ENCODE data around the gene MBD3L2.
"Not testable (repeated sequence)": the region's sequence is repeated elsewhere in the genome, so short reads cannot be mapped to it uniquely, and the experiment has no call there.

The MBD3L2 gene

DNA sequence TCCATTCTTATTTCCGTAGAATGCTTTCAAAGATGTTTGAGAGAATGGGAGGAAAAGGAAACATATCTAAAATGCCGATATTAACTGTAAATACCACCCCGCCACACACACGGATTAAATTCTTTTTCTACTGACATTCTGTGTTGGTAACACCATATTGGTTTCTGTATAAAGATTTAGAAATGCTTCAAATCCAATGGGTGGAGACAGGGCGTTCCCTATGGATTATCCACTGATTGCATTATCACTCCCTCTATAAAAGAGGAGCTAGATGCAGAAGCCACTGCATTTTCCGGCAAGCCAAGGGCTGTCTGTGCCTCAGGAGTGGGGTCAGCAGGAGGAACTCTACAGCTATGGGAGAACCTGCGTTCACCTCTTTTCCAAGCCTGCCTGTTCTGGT is at the start of gene MBD3L2:
TSS of gene MBD3L2 (plus strand) at position 301 of the 400 bp plus-strand sequence. CDS start at position 354, 53 bp downstream.
- not testable (repeated sequence) for DNase-seq

DNA sequence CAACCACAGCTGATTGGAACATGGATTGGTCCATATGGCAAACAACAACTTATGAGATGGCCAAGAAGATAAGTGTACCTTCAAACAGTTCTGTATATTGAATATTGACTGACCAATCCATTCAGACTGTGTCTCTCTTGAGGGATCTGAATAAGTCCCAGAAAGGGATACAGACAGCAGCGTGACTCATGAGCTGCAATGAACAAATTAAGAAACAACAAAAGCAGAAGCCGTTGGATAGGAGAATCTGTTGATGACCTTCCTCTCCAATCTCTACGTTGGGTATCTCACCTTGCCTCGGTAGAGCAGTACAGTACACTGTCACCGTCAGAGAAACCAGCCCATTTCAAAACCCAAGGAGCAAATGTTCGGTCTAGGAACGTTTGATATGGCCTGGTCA is 49.2 kb upstream of the MBD3L2 start:
- DNase-seq: no peak

DNA sequence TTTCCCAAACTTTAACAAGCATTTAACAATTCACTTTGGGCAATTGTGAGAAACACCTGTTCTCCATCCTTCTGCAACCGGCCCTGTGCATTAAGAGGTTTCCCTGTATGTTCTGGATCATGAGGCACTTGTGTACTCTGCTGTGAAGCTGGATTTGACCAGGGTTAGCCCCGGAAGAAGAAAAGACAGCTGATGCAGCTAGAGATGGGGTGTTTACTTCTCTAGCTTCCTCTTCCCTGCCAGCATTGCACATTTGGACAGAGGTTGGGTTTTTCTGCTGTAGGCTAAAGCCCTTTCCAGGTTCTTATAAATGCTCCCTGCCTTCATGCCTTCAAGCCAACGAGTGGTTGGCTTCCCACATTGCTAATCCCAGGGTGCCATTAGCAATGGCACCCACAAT is 48.8 kb upstream of the MBD3L2 start:
- DNase-seq: no peak

DNA sequence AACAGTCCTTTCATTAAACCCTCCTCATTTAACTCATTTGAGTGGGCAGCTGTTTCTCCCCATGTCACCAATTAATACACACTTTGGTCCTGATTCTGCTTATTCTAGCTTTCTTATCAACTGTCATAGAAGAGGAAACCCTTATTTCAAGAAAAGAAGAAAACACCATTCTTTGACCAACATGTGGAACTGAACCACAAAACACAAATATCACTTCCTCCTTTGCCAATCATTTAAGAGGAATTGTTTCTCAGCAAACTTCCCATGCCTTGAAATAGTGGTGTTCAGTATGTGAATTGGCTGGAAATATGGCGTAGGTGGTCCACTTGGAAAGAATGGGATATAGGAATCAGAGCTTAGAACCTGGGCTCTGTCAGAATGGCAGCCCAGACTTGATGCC is 48.3 kb upstream of the MBD3L2 start:
- DNase-seq: no peak

DNA sequence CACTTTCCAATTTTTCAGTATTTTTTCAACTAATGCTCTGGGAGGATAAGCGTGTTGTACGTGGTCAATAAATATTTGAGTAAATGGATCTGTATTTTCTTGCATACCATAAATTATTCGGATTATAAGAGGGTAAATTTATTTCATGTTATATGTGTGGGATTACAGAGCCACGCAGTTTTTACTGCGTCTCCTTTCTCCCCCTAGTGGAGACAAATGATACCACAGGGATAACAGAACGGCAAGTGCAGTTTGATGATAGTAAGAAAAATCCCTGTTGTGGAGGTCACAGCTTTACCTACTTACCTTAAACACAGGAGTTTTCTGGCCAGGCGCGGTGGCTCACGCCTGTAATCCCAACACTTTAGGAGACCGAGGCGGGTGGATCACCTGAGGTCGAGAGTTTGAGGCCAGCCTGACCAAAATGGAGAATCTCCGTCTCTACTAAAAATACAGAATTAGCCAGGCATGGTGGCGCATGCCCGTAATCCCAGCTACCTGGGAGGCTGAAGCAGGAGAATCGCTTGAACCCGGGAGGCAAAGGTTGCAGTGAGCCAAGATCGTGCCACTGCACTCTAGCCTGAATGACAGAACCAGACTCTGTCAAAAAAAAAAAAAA is 44.7 kb upstream of the MBD3L2 start:
- no peak for DNase-seq

DNA sequence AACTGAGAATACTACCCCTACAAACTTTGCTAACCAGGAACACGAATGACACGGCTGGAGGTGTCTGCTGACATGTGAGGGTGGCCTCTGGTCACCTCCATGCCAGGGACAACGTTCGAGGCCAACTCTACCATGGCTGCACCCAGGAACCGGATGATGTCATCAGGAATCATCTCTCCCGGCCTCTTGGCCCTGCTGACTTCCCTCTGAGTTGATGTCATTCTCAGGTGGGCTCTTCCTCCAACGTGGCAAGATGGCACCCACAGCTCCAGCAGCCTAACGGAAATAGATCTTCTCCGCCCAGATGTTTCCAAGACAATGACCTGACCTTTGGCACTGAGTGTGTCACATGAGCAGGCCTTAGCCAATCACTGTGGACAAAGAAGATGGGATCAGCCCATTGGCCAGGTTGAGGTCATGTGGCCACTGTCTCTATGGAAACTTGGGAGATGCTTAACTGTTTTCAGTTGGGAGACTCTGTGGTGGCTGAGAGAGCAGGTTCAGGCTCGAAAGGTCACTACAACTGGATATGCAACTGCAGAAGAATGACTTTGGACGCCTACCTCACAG is 42.9 kb upstream of the MBD3L2 start:
- DNase-seq: no peak

DNA sequence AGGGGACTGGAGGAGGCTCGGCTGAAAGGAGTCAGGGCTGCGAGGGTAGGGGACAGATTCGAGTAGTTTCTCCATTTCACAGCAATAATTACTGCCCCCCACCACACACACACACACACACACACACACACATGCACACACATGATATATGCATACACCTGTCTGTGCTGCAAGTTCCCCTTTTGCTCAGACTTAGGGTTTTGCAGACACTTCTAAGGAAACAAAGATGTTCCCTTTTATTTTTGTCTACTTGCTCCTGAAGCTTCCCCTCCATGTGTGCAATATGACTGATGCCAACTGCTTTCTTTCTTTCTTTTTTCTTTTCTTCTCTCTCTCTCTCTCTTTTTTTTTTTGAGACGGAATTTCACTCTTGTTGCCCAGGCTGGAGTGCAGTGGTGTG is 41.3 kb upstream of the MBD3L2 start:
- DNase-seq: no peak

DNA sequence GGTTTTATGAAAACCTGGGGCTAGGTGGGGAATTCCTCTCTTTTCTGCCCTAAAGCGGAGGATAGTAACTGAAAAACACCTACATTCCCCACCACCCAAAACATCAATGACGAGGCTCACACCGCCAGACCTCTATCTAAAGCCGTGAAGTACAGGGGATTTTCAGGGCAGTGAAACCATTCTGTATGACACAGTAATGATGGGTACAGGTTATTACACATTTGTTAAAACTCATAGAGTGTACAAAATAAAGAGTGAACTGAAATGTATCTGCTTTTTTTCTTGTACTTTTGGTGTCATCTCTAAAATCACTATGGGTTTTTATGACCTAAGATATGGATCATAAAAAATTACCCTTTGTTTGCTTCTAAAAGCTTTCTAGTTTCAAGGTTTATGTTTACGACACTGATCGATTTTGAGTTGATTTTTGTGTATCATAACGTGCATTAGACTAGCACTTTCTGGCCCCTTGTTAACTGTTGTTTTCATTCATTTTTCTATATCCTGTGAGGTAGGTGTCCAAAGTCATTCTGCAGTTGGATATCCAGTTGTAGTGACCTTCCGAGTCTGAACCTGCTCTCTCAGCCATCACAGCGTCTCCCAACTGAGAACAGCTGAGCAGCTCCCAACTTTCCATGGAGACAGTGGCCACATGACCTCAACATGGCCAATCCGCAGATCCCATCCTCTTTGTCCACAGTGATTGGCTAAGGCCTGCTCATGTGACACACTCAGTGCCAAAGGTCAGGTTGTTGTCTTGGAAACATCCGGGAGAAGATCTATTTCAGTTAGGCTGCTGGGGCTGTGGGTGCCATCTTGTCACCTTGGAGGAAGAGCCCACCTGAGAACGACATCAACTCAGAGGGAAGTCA is 38.2 kb upstream of the MBD3L2 start:
- DNase-seq: no peak

DNA sequence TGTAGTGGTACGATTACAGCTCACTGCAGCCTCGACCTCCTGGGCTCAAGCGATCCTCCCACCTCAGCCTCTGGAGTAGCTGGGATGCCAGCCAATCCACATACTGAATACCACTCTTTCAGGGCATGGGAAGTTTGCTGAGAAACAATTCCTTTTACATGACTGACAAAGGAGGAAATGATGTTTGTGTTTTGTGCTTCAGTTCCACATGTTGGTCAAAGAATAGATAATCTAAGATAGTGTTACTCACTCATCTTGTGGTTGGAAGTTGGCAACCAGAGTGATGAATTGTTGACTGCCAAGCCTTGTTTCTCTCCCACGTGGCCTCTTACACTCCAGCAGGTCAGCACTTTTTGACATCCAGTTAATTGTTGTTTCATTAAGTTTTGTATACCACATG is 35.4 kb upstream of the MBD3L2 start:
- no peak for DNase-seq

DNA sequence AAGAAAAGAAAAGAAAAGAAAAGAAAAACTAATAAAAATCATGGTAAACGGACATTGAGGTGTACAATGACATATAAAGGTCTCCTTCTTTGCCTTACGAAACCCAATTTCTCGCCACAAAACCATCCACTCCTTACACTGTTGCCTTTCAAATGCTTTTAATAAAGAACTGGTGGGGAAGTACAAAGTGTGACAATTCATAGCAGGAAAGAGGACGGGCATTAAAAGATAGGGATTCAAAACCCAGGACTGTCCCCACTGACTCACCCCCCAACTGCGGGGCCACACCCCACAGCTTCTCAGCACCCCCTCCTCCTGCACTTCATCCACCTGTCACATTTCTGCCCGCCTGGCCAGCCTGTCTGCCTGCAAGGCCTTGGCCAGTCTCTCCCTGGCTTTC is 30.3 kb upstream of the MBD3L2 start:
- DNase-seq: no peak

DNA sequence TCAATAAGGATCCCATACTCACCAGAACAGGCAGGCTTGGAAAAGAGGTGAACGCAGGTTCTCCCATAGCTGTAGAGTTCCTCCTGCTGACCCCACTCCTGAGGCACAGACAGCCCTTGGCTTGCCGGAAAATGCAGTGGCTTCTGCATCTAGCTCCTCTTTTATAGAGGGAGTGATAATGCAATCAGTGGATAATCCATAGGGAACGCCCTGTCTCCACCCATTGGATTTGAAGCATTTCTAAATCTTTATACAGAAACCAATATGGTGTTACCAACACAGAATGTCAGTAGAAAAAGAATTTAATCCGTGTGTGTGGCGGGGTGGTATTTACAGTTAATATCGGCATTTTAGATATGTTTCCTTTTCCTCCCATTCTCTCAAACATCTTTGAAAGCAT is 27.8 kb upstream of the MBD3L2 start, which contains the start of gene MBD3L2B:
TSS of gene MBD3L2B (minus strand) at position 101 of the 400 bp plus-strand sequence. CDS start at position 67, 34 bp downstream.
- not testable (repeated sequence) for DNase-seq

DNA sequence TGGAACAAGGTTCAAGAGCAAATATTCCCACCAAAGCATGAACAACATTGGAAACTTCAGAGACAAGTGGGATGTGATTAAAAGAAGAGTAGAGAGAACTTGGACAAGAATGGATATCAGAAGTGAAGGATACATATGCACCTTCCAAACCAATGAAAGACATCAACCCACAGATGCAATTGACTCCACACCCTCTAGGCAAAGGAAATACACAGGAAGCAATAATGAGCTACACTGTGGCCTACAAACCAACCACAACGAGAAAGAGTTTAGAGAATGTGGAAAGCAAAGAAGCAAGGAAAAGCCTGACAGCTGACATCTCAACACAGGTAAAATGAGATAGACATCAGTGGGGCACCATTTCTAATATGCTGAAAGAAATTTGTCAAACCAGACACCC is 20.3 kb upstream of the MBD3L2 start:
- not testable (repeated sequence) for DNase-seq

DNA sequence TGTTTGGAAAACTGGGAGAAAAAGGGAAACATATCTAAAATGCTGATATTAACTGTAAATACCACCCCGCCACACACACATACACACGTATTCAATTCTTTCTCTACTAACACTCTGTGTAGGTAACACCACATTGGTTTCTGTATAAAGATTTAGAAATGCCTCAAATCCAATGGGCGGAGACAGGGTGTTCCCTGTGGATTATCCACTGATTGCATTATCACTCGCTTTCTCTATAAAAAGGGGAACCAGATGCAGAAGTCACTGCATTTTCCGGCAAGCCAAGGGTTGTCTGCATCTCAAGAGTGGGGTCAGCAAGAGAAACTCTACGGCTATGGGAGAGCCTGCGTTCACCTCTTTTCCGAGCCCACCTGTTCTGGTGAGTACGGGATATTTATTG is 18.8 kb upstream of the MBD3L2 start, which contains the start of gene MBD3L5:
TSS of gene MBD3L5 (plus strand) at position 301 of the 400 bp plus-strand sequence. CDS start at position 335, 34 bp downstream.
- DNase-seq: not testable (repeated sequence)

DNA sequence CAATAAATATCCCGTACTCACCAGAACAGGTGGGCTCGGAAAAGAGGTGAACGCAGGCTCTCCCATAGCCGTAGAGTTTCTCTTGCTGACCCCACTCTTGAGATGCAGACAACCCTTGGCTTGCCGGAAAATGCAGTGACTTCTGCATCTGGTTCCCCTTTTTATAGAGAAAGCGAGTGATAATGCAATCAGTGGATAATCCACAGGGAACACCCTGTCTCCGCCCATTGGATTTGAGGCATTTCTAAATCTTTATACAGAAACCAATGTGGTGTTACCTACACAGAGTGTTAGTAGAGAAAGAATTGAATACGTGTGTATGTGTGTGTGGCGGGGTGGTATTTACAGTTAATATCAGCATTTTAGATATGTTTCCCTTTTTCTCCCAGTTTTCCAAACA is 9.0 kb upstream of the MBD3L2 start, which contains the start of gene MBD3L4:
TSS of gene MBD3L4 (minus strand) at position 101 of the 400 bp plus-strand sequence. CDS start at position 66, 35 bp downstream.
- not testable (repeated sequence) for DNase-seq

DNA sequence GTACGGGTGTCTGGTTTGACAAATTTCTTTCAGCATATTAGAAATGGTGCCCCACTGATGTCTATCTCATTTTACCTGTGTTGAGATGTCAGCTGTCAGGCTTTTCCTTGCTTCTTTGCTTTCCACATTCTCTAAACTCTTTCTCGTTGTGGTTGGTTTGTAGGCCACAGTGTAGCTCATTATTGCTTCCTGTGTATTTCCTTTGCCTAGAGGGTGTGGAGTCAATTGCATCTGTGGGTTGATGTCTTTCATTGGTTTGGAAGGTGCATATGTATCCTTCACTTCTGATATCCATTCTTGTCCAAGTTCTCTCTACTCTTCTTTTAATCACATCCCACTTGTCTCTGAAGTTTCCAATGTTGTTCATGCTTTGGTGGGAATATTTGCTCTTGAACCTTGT is 7.6 kb upstream of the MBD3L2 start:
- DNase-seq: not testable (repeated sequence)

DNA sequence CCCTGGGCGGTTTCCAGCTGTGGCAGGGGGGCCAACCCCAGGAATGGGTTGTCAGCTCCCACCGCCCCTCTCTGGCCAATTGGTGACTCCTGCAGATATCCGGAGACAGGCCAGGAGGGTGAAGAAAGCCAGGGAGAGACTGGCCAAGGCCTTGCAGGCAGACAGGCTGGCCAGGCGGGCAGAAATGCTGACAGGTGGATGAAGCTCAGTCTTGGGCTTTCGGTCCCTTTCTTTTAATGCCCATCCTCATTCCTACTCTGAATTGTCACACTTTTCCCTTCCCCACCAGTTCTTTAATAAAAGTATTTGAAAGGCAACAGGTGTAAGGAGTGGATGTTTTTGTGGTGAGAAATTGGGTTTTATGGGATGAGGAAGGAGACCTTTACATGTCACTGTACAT is 2.3 kb downstream of the MBD3L2 start:
- DNase-seq: not testable (repeated sequence)

DNA sequence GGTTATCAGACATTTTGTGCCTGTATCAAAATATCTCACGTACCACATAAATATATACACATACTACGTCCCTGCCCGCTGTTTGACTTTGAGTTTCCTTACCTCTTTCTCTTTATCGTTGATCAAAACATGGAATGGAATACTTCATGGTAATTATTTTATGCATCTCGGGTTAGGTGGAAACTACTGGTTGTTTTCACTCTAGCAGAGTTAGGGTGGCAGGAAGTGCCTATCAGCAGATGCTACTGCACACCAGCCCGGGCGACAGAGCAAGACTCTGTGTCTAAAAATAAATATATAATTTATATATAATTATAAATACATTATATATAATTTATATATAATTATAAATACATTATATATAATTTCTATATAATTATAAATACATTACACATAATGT is 3.8 kb downstream of the MBD3L2 start:
- DNase-seq: not testable (repeated sequence)

DNA sequence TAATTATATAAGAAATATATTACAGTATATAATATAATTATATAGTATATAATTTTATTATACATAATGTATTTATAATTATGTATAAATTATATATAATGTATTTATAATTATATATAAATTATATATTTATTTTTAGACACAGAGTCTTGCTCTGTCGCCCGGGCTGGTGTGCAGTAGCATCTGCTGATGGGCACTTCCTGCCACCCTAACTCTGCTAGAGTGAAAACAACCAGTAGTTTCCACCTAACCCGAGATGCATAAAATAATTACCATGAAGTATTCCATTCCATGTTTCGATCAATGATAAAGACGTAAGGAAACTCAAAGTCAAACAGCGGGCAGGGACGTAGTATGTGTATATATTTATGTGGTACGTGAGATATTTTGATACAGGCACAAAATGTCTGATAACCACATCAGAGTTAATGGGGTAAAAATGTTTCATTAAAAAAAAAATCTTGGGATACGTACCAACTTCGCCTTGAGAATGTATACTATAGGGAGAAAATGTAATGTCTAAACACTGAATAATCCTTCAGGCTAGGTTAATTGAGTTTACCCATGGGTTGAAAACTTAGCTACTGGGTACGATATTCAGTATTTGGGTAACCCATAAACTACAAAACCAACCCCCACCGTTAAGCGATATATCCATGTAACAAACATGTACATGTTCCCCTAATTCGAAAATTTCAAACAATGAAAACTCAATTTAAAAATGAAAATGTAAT is 5.7 kb downstream of the MBD3L2 start:
- DNase-seq: not testable (repeated sequence)

DNA sequence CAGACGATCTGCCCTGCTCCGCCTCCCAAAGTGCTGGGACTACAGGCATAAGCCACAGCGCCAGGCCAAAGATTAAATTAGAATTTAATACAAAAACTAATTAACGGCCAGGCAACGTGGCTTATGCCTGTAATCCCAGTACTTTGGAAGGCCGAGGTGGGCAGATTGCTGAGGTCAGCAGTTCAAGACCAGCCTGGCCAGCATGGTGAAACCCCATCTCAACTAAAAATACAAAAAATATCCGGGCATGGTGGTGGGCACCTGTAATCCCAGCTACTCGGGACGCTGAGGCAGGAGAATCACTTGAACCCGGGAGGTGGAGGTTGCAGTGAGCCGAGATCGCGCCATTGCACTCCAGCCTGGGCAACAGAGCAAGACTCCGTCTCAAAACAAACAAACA is 6.6 kb downstream of the MBD3L2 start:
- DNase-seq: not testable (repeated sequence)

DNA sequence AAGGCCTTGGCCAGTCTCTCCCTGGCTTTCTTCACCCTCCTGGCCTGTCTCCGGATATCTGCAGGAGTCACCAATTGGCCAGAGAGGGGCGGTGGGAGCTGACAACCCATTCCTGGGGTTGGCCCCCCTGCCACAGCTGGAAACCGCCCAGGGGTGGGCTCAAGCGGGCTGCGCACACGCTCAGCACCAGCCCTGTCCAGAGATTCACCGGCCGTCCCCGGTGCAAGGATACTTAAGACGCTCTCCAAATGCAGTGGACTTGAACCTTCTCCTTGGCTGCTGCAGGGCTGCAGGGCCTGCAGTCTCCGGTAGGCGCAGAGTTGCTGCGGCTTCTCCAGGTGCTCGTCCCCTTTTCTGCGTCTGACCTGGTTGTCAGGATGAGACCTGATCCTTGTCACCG is 7.2 kb downstream of the MBD3L2 start:
- not testable (repeated sequence) for DNase-seq

DNA sequence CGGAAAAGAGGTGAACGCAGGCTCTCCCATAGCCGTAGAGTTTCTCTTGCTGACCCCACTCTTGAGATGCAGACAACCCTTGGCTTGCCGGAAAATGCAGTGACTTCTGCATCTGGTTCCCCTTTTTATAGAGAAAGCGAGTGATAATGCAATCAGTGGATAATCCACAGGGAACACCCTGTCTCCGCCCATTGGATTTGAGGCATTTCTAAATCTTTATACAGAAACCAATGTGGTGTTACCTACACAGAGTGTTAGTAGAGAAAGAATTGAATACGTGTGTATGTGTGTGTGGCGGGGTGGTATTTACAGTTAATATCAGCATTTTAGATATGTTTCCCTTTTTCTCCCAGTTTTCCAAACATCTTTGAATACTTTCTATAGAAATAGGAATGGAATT is 9.5 kb downstream of the MBD3L2 start, which contains the start of gene MBD3L3:
TSS of gene MBD3L3 (minus strand) at position 101 of the 400 bp plus-strand sequence. CDS start at position 30, 71 bp downstream.
- DNase-seq: not testable (repeated sequence)

DNA sequence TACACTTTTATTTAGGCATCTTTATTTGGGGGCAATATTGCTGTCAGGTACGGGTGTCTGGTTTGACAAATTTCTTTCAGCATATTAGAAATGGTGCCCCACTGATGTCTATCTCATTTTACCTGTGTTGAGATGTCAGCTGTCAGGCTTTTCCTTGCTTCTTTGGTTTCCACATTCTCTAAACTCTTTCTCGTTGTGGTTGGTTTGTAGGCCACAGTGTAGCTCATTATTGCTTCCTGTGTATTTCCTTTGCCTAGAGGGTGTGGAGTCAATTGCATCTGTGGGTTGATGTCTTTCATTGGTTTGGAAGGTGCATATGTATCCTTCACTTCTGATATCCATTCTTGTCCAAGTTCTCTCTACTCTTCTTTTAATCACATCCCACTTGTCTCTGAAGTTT is 10.9 kb downstream of the MBD3L2 start:
- not testable (repeated sequence) for DNase-seq

DNA sequence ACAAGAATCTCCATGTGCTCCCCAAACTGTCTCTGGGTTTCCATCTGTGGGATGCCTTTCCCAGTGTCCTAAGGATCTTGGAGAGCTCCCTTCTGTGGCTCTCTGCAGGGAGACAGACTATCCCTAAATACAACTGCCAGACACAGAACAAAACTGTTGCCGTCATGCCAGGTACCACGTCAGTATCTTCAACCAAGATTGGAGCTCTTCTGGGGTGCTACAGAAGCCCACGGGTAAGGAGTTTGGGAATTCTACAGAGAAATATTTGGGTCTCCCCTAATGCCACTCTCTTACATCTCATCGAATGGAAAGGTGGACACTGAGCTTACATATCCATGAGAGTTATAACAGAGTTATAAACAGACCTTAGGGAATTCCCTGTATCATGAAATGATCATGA is 14.2 kb downstream of the MBD3L2 start:
- DNase-seq: no peak

Measured in NCI-H1048 (cell line).